SJCRH30 (cell line): Measurements from ENCODE around the gene ASIC4. TPM values are rescaled to one million over a fixed set of nuclear protein-coding genes. Genes with fewer than 3 reads are reported as not detected.
A peak's percentile ranks its signal among the peaks of the same experiment; 100 is the strongest.

ENCODE experiments used
- DNase-seq, 2 experiments: peaks; one replicate each; pipeline ENCODE4 v3.0.0-alpha.2; 2015 to 2020
- H3K27ac ChIP-seq: fragments of 250-450 bp; sonication (Bioruptor Pico); 2 replicates; pipeline ENCODE4 v1.5.1; 2020; ENCODE audit warnings: mild to moderate bottlenecking, moderate library complexity
- H3K27me3 ChIP-seq: fragments of 250-450 bp; sonication (Bioruptor Pico); 2 replicates; pipeline ENCODE4 v1.5.1; 2020; ENCODE audit warnings: mild to moderate bottlenecking, moderate library complexity
- H3K36me3 ChIP-seq: fragments of 250-450 bp; sonication (Bioruptor Pico); 2 replicates; pipeline ENCODE4 v1.5.1; 2020; ENCODE audit warnings: mild to moderate bottlenecking, moderate library complexity
- H3K4me1 ChIP-seq: fragments of 250-450 bp; sonication (Bioruptor Pico); 2 replicates; pipeline ENCODE4 v1.5.1; 2020; ENCODE audit warnings: mild to moderate bottlenecking, moderate library complexity
- H3K4me3 ChIP-seq: fragments of 250-450 bp; sonication (Bioruptor Pico); 2 replicates; pipeline ENCODE4 v1.5.1; 2020; ENCODE audit warnings: mild to moderate bottlenecking, moderate library complexity
- H3K9me3 ChIP-seq: fragments of 250-450 bp; sonication (Bioruptor Pico); replicated peaks from 2 replicates; pipeline ENCODE4 v1.5.1; 2020; ENCODE audit warnings: mild to moderate bottlenecking, moderate library complexity
- total RNA-seq: library from RNA; depleted of rRNA; stranded (reverse); fragments of >200 nt; shearing (Covaris generic); gene quantifications from 2 replicates; pipeline ENCODE4 v1.2.3, GENCODE V29; 2014; rRNA removed

The ASIC4 gene
- total RNA-seq, 1 experiment from 2014 or later, result 0.67 TPM

DNA sequence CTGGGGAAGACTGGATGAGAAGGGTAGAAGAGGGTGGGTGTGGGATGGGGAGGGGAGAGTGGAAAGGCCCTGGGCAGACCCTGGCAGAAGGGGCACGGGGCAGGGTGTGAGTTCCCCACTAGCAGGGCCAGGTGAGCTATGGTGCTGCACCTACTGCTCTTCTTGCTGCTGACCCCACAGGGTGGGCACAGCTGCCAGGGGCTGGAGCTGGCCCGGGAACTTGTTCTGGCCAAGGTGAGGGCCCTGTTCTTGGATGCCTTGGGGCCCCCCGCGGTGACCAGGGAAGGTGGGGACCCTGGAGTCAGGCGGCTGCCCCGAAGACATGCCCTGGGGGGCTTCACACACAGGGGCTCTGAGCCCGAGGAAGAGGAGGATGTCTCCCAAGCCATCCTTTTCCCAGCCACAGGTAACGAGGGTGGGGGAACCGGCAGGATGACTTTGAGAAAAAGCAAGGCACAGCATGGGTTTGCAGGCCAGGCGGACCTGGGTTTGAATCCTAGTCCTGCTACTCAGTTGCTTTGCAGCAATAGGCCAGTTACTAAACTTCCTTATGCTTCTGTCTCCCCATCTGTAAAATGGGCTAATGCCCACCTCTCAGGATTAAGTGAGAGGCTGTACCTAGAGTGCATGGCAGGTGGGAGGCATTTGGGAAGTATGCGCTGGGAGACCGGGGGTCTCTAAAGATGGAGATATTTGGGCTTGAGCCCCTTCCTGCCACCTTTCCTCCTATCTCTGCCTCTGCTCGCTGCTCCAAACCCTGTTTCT lies 58.1 kb downstream of the ASIC4 start, which contains the start of gene INHA:
Gene INHA (plus strand): TSS at position 74 of the 765 bp plus-strand sequence. CDS start 65 bp downstream, at position 139.
- Histone ChIP-seq H3K4me3 (peak within 1 kb of the TSS; percentile 94), H3K4me1 (peaks cover 27% of the 10 kb centered on the region), H3K27ac (peak within 1 kb of the TSS; percentile 83), H3K9me3 (no peaks in the 10 kb centered on the region), H3K27me3 (no peaks in the 10 kb centered on the region), H3K36me3 (peaks cover 10% of the 10 kb centered on the region)
- DNase-seq, result no peak

DNA sequence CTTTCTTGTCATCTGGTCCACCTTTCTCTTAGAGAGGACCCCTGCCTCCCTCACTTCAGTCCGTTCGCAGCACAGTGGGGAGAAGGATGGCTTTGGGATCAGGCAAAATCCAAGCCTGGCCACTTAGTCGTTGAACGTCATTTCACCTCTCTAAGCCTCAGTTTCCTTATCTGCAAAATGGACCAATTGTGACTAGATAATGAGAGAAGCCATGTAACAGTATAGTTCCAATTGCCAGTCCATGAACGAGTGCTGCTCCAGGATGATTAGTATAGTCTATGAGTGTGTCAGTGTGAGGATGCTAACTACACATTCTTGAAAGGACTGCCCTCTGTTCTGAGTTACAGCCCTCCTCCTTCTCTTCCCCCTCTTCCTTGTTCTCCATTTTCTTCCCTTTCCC lies 58.9 kb downstream of the ASIC4 start:
- Histone ChIP-seq H3K27me3 (no peaks in the 10 kb centered on the region), H3K27ac (no peak overlapping the region), H3K36me3 (peaks cover 10% of the 10 kb centered on the region), H3K4me3 (no peak overlapping the region), H3K4me1 (peaks cover 31% of the 10 kb centered on the region), H3K9me3 (no peaks in the 10 kb centered on the region)
- no peak for DNase-seq

DNA sequence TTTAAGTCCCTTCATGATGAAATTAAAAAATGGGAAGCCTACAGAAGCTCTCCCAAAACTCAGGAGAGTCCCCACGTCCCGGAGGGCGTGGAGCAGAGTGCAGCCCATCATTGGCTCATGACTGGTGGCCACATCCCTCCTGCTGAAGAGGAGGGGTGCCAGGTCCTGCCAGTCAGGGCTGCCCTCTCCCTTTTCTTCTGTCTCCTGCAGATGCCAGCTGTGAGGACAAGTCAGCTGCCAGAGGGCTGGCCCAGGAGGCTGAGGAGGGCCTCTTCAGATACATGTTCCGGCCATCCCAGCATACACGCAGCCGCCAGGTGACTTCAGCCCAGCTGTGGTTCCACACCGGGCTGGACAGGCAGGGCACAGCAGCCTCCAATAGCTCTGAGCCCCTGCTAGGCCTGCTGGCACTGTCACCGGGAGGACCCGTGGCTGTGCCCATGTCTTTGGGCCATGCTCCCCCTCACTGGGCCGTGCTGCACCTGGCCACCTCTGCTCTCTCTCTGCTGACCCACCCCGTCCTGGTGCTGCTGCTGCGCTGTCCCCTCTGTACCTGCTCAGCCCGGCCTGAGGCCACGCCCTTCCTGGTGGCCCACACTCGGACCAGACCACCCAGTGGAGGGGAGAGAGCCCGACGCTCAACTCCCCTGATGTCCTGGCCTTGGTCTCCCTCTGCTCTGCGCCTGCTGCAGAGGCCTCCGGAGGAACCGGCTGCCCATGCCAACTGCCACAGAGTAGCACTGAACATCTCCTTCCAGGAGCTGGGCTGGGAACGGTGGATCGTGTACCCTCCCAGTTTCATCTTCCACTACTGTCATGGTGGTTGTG lies 60.4 kb downstream of the ASIC4 start:
- no peaks in the 10 kb centered on the region for H3K27me3 ChIP-seq
- no peak overlapping the region for H3K27ac ChIP-seq
- no peaks in the 10 kb centered on the region for H3K9me3 ChIP-seq
- DNase-seq, result no peak
- H3K36me3 ChIP-seq, result peaks cover under 1% of the 10 kb centered on the region
- no peak overlapping the region for H3K4me3 ChIP-seq
- H3K4me1 ChIP-seq, result peaks cover 23% of the 10 kb centered on the region

DNA sequence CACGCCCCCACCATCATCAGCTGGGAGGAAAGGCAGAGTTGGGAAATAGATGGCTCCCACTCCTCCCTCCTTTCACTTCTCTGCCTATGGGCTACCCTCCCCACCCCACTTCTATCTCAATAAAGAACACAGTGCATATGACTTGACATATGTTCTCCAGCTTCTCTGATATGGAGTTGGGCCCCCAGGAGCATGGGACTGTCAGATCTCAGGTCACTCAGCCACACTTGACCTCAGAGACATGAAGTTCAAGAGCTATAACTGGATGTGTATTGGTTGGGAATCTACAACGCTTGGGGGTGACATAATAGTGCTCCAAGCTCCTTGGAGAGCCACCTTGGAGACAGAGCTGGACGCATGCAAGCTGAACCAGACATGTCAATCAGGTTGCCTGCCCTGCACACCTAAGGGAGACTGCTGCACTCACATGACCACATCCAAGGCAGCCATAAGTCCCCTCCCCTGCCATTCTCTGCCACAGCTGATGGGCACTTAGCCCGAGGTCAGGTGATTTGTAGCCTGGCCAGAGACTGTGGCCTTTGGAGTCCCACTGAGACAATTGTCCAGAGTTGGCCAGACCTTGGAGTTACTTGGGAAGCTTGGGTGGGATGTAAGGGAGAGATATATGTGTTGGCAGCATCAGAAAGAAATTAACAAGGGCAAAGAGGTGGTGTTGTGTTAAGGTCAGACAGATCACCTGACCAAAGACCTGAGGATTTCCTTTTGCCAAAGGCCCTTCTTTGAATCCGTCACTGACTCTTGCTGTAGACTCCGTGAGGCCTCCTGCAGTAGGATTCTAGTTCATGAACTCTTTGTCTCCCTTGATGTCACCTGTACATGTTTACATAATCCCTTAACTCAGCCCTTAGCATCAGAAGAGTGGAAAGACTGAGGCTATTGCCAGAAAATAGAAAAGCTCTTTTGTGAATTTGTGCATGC lies 61.6 kb downstream of the ASIC4 start:
- no peaks in the 10 kb centered on the region for H3K36me3 ChIP-seq
- no peak overlapping the region for H3K27ac ChIP-seq
- H3K4me3 ChIP-seq, result no peak overlapping the region
- H3K9me3 ChIP-seq, result no peaks in the 10 kb centered on the region
- no peak for DNase-seq
- H3K4me1 ChIP-seq, result peaks cover 23% of the 10 kb centered on the region
- H3K27me3 ChIP-seq, result no peaks in the 10 kb centered on the region

DNA sequence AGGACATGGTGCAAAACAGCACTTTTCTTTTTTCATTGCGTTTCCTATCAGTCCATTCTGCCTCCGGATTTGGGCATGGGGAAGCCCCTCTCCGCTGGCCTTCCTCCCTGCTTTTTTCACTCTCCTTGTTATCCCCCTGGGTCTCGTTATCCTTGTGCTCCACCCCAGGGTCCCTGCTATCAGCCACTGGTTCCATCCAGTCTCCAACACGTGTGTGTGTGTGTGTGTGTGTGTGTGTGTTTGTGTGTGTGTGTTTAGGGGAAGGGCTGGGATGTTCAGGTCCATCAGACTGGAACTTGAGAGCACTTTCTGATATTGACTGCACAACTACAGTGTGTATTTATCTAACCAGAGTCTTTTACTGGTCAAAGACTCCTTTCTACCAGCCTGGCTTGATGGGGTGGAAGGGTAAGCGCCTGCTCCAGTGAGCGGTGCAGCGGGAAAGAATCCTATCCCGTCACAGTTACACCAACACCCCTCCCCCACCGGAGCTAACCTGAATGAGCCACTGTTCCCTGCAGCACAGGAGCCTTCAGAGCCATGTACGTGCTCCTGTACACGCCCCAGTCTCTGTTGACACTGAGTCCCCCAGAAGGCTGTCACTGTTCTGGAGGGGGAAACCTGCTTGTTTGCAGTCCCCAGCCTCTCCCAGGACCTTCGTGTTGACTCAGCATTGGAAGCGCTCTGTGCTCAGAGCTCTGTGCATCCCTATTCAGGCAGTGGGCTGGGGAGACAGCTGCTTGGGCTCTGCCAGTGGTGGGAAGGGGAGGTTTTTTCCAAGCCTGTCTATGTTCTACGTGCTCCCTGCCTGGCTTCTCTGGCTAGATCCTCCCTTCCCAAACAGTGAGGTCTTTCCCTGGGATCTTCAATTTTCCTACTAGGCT lies 62.5 kb downstream of the ASIC4 start:
- H3K36me3 ChIP-seq, result no peaks in the 10 kb centered on the region
- no peaks in the 10 kb centered on the region for H3K9me3 ChIP-seq
- H3K27ac ChIP-seq, result peak overlapping the region; percentile 14; the same call in 1 of the 2 replicates
- H3K4me3 ChIP-seq, result peak overlapping the region; percentile 32
- DNase-seq, result peak; percentile 73 to 86
- no peaks in the 10 kb centered on the region for H3K27me3 ChIP-seq
- peaks cover 22% of the 10 kb centered on the region for H3K4me1 ChIP-seq

DNA sequence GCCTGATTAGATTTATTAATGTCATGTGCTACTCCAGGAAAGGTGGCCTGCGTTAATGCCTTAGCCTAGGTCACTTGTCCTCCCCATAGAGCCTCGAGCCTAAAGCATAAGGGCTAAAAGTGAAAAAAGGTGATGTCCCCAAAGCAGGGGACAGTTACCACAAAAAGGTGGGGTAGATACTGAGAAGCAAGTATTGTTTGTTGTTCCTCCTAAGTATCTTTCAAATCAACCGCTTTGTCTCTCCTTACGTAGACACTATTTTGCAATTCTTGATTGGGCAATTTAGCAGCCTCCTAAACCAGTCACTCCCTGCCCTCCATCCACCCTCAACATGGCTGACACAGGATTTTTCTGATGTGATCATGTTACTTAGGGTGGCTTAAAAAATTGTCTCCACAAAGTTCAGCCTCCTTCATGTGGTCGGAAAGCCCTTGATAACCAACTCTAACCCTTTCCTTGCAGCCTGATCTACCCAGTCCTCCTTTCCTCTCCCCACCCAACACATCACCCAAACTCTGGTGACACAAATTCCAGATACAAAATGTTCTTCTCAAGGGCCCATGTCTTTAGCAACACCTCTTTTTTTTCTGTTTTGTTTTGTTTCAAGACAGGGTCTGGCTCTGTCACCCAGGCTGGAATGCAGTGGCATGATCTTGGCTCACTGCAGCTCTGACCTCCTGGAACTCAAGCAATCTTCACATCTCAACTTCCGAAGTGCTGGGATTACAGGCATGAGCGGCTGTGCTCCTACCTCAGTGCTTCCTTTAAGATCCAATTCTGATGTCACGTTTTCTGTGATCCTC lies 64.7 kb downstream of the ASIC4 start:
- no peaks in the 10 kb centered on the region for H3K27me3 ChIP-seq
- DNase-seq, result no peak

DNA sequence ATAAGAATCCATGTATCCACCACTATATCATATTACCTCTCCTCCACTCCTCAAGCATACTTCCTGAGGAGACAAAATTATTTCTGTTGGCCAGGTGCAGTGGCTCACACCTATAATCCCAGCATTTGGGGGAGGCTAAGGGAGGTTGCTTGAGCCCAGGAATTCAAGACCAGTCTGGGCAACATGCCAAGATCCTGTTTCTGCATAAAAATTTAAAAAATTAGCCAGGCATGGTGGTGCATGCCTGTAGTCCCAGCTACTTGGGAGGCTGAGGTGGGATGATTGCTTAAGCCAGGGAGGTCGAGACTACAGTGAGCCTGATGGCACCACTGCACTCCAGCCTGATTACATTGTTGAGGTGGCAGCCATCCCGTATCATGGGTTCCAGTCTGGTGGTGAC lies 67.1 kb downstream of the ASIC4 start:
- Histone ChIP-seq H3K27me3 (no peaks in the 10 kb centered on the region), H3K9me3 (no peaks in the 10 kb centered on the region), H3K4me3 (no peak overlapping the region), H3K27ac (no peak overlapping the region), H3K4me1 (peaks cover 14% of the 10 kb centered on the region), H3K36me3 (no peaks in the 10 kb centered on the region)
- DNase-seq, result no peak

More for the DNA sequence above, 64.7 kb downstream of the ASIC4 start:
- Histone ChIP-seq H3K4me1 (peaks cover 16% of the 10 kb centered on the region), H3K9me3 (no peaks in the 10 kb centered on the region), H3K4me3 (no peak overlapping the region), H3K36me3 (no peaks in the 10 kb centered on the region), H3K27ac (no peak overlapping the region)

Other genes with a start within 250 kb of the ASIC4 start
- 16.8 and 19.4 TPM in 2 replicates for gene DNAJB2, start 235.1 kb upstream of the ASIC4 start, total RNA-seq
- gene PTPRN, start 205.1 kb upstream of the ASIC4 start, total RNA-seq, result not detected in 2 replicates
- not detected in 2 replicates for gene RESP18, start 181.7 kb upstream of the ASIC4 start, total RNA-seq
- 29.5 and 33.1 TPM in 2 replicates for gene DNPEP, start 126.6 kb upstream of the ASIC4 start, total RNA-seq
- 331 and 376 TPM in 2 replicates for gene DES, start 96.1 kb upstream of the ASIC4 start, total RNA-seq
- gene SPEG, start 79.6 kb upstream of the ASIC4 start, total RNA-seq, result 21.3 and 26.2 TPM in 2 replicates
- 21.9 and 22.1 TPM in 2 replicates for gene GMPPA, start 15.6 kb upstream of the ASIC4 start, total RNA-seq
- gene CHPF, start 29.3 kb downstream of the ASIC4 start, total RNA-seq, result 41.8 and 44.0 TPM in 2 replicates
- 8.1 and 8.2 TPM in 2 replicates for gene TMEM198, start 29.5 kb downstream of the ASIC4 start, total RNA-seq
- gene OBSL1, start 57.1 kb downstream of the ASIC4 start, total RNA-seq, result 67.8 and 71.6 TPM in 2 replicates
- 0.65 and 1.4 TPM in 2 replicates for gene INHA, start 57.8 kb downstream of the ASIC4 start, total RNA-seq
- 11.0 and 20.2 TPM in 2 replicates for gene STK11IP, start 83.4 kb downstream of the ASIC4 start, total RNA-seq
- 0.76 and 1.3 TPM in 2 replicates for gene SLC4A3, start 113.1 kb downstream of the ASIC4 start, total RNA-seq